Inflammatory macrophage treated with lipopolysaccharide for 4 hours (primary cell): ENCODE measurements around the gene ANO3.
"Not testable (repeated sequence)": the region's sequence is repeated elsewhere in the genome, so short reads cannot be mapped to it uniquely, and the experiment has no call there.

Source experiments
- DNase-seq: peaks from one replicate; pipeline ENCODE4 v3.0.0-alpha.2; 2020

Gene ANO3

DNA sequence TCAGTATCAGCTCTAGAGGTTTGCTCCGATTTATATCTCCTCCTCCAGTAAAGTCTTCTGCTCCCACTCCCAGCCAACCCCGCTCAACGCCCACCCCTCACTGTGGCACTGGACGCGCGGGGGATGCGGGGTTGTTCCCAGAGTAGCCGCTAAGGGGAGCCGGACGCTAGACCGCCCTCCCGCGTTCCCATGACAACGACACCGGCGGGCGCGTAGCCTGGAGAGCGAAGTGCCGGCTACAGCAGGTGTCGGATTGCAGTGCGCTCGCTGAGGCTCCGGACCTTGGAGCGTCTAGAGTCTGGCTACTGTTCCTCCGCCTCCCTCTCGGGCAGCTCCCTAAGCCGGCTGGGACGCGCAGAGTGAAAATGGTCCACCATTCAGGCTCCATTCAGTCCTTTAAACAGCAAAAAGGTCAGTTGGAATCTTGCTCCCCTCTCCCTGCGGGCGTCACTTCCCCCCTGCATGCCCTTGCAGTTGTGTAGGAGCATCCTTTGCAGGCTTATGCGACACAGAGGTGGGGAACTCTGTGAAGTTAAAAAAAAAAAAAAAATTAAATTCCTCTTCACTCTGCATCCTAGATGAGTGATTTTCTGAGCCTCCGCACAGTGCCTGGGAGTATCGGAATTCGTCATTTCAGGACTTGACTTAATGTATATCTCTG, at the start of gene ANO3:
Gene ANO3, plus strand, starts transcription at position 220 of the 661 bp plus-strand sequence. Its CDS starts 146 bp downstream, at position 366.
- no peak for DNase-seq

GRCh38 chr11:26283852-26284408, 48.0 kb upstream of the ANO3 start:
- DNase-seq, result no peak

- DNase-seq, result no peak
Measured at GRCh38 chr11:26285608-26286007, 46.3 kb upstream of the ANO3 start.

DNA sequence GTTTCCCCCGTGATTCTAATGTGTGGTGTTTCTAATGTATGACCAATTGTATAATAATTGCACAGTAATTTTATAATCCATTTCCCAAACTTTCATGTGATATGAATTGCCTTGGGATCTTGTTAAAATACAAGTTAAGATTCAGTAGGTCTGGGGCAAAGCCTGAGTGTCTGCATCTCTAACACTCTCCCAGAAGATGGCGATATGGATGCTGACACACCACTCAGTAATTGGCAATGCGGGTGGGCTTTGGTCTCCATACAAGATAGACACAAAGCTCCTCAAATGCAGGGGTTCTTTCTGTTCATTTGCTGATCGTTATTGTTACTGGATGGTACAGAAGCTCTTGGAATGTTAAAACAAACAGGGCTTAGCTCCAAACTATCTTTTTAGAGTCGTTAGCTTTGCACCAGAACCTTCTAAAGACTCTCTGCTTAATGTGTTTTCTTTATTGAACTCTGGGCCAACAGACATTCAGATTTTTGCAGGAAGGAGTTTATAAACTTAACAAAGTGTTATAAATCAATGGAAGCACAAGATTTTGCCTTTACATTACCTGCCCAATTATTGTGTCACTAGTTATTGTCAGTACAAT, 45.4 kb upstream of the ANO3 start:
- no peak for DNase-seq

GRCh38 chr11:26287067-26287518, 44.8 kb upstream of the ANO3 start:
- DNase-seq, result no peak

DNA sequence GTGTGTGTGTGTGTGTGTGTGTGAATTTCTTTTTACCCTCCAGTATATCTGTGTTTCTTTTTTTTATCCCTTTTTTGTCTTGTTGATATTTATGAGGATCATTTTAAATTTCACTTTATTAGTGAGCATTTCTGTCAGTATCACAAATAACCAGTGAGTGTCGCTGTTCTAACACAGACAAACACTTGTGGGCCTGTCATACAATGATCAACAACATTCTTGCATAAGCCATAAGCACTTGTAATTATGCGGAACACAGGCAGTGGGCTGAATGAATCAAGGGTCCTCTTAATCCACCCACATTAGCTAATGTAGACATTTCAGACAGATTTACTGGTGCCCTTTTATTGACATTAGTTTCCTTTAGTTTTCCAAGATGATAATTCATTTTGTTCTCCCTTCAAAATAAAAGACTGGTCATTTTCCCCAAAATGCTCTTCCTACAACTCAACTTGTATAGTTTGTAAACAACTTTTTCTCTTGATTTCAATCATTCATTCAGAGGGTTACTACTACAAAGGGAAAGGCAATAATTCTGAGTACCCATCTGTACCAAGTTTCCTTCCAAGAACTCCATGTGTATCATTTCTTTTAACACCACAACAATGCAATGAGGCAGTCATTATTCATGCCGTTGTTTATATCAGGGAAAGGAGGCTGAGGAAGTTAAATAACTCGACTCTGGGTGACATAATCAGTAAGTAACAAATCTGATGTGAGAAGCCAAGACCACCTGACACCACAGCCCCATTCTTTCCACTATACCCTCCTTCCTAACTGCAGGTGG, 34.5 kb upstream of the ANO3 start:
- peak; percentile 51 for DNase-seq

GRCh38 chr11:26316372-26316771, 15.6 kb upstream of the ANO3 start:
- DNase-seq, result not testable (repeated sequence)

GRCh38 chr11:26319906-26320305, 12.0 kb upstream of the ANO3 start:
- DNase-seq, result no peak

- no peak for DNase-seq
Measured at GRCh38 chr11:26321516-26321915, 10.4 kb upstream of the ANO3 start.

GRCh38 chr11:26322335-26323067, 9.4 kb upstream of the ANO3 start:
- no peak for DNase-seq

DNA sequence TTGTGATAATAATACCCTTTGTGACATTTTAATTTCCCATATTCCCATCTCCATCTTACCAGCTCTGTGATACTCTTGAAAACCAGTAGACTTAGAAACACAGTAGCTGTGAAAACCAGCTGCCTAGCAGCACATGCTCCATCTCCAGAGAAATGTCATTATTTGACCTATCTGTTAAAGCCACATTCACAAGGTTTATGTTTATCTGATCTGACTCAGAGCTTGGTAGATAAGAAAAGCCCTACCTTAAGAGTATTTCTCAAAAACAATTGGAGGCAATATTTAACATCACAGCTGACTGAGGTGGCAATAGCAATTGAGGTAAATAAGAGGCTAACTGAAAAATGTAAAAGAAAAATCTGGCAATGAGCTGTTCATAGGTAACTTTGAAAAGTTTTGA, 8.1 kb upstream of the ANO3 start:
- no peak for DNase-seq

DNA sequence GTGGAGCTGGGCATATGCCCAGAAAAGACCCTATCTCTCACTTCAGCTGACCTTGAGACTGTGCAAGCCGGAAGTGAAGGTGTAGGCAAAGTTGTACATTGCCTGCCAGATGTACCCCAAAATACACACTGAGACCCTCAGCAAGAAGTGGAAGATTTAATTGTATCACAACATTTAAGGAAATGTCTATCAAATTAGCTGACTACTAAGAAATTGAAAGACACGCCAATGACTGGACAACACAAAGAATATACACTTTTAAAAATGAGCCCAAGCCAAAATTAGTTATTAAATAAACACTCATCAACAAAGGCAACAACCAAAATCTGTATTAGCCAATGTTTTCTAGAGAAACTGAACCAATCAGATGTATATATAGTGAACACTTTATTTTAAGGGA, 7.7 kb upstream of the ANO3 start:
- no peak for DNase-seq

DNA sequence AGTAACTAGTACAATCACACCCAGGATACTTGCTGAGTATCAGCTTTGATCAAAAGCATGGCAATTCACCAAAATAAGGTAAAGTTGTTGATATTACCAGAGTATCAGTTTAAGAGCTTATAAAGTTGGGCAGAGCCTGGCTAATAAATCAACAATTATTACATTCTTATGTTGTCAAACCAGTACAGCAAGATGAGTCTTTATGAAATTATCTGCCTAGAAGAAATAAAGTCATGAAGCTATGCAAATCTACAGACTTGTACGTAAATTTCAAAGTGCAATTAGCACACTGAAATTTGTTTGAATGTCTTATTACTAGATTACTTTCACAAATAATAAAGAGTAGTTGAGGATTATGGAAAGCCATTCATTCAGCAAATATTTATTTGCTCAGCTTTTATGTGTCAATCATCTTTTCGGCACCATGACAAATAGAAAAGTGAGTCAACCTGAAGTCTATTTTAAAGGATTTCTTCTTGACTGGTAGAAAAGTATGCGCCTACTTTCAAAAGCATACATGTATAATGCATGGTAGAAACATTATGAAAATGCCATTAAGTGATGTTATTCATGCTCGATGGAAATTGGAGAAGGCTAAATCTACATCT, 5.0 kb upstream of the ANO3 start:
- DNase-seq, result no peak

- no peak for DNase-seq
Measured at GRCh38 chr11:26329206-26329605, 2.7 kb upstream of the ANO3 start.

- DNase-seq, result no peak
Measured at GRCh38 chr11:26330262-26330661, 1.7 kb upstream of the ANO3 start.

GRCh38 chr11:26332572-26332915, 614 bp downstream of the ANO3 start:
- DNase-seq, result no peak

- DNase-seq, result no peak
Measured at GRCh38 chr11:26333906-26334305, 2.0 kb downstream of the ANO3 start.

DNA sequence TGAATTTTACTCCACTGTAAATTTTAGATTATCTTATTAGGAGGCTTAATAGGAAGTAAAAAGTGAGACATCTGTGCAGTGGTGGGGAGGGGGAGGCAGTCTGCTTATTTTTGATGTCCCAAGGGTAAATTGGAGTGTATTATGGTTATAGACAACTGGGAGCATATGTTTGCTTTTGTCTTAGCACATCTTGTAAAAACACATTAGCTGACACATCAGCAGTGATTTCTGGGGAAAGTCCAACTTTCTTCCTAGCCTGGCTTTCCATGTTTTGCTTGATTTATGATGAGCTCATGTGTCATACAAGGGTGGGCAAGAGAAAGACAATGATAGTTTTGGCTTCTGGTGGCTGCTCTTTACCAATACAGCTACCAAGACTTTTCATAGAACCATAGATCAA, 4.0 kb downstream of the ANO3 start:
- no peak for DNase-seq

DNA sequence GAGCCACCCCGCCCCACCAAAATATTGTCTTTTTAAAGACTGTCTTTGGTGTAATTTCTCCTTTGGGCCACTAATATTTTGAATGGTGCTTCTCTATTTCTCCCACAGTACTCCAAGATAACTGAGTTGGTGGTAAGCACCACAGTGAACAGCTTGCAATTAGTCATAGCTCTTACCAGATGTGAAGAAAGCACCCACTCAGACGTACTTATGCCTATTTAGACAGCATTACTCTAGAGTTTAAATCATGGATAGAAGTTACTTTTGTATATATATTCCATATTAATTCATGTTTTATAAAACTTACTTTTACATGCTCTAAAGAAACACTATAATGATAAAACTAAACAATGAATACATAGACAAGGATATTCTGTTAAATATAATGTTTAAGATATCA, 12.7 kb downstream of the ANO3 start:
- DNase-seq, result no peak

DNA sequence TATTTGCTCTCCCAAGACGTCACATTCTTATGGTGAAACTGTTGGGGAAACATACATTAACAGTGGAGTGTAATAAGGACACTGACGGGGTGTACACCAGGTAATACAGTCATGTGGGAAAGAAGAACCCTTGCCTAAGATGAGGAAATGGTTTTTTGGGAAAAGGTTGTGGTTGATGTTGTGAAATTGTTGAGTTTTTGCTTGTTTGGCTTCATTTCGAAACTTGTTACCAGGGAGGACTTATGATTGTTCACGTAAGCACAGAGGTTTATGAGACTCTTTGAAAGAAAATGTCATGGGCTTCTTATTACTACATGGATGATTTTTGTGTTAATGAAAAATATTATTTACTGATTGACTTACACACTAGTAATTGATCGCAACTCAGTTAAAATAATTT, 16.8 kb downstream of the ANO3 start:
- no peak for DNase-seq

GRCh38 chr11:26350002-26350401, 18.1 kb downstream of the ANO3 start:
- DNase-seq, result no peak

DNA sequence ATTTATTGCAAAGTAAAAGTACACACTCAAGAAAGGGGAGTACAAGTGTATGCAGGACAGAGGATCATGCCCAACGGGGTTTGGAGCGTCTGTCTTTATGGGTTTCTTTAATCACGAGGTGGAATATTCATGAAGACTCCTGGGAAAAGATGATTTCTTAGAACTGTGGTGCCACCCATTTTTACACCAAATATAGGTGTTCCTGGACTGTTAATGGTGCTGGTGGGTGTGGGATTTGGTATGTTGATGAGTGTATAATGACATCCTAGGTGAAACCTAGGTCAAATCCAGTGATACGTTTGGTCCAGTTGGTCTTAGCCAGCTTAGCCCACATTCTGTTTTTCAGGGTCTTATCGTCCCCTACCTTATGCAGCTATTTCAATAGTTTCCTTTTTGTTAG, 21.1 kb downstream of the ANO3 start:
- no peak for DNase-seq

GRCh38 chr11:26359055-26359454, 27.1 kb downstream of the ANO3 start:
- no peak for DNase-seq
